Retinal pigment epithelial cell (primary cell): ENCODE measurements around the gene LRP1.

Experiments
- DNase-seq: peaks from one replicate; pipeline ENCODE4 v3.0.0-alpha.2; 2010; ENCODE audit warnings: low read depth
- H3K4me3 ChIP-seq: 2 replicates; pipeline ENCODE4 v1.5.1; 2011; ENCODE audit warnings: mild to moderate bottlenecking, low read length, control low read depth, moderate library complexity
- CTCF ChIP-seq: conservative IDR thresholded peaks from 2 replicates; pipeline ENCODE4 v1.5.1; 2011; ENCODE audit warnings: low read depth, low read length, control low read depth, inconsistent platforms

The LRP1 gene

GRCh38 chr12:57154076-57154475 is 25.8 kb downstream of the LRP1 start:
- no peak overlapping the region for H3K4me3 ChIP-seq
- TF ChIP-seq CTCF: no peak
- no peak for DNase-seq

GRCh38 chr12:57154804-57155434 is 26.6 kb downstream of the LRP1 start:
- H3K4me3 ChIP-seq: no peak overlapping the region
- no peak for DNase-seq
- TF ChIP-seq CTCF: no peak

GRCh38 chr12:57156701-57157403 is 28.6 kb downstream of the LRP1 start:
- no peak for DNase-seq
- no peak overlapping the region for H3K4me3 ChIP-seq
- TF ChIP-seq CTCF: no peak

- no peak for TF ChIP-seq CTCF
- H3K4me3 ChIP-seq: no peak overlapping the region
- DNase-seq: no peak
Measured at GRCh38 chr12:57157588-57158173, 29.4 kb downstream of the LRP1 start.

- H3K4me3 ChIP-seq: no peak overlapping the region
- DNase-seq: no peak
- no peak for TF ChIP-seq CTCF
Measured at GRCh38 chr12:57158186-57158585, 29.9 kb downstream of the LRP1 start.

GRCh38 chr12:57158665-57159064 is 30.4 kb downstream of the LRP1 start:
- no peak for TF ChIP-seq CTCF
- no peak overlapping the region for H3K4me3 ChIP-seq
- DNase-seq: no peak

- DNase-seq: no peak
- TF ChIP-seq CTCF: no peak
- H3K4me3 ChIP-seq: no peak overlapping the region
Measured at GRCh38 chr12:57159311-57159710, 31.0 kb downstream of the LRP1 start.
